ENCODE measurements around the gene SPINK9.
A peak's percentile ranks its signal among the peaks of the same experiment; 100 is the strongest.
"Not testable (repeated sequence)": the region's sequence is repeated elsewhere in the genome, so short reads cannot be mapped to it uniquely, and the experiment has no call there.

The SPINK9 gene

GRCh38 chr5:148335259-148335658, at the start of gene SPINK9:
TSS of gene SPINK9 (plus strand) at chr5:148335559. CDS start at chr5:148335614, 55 bp downstream.
- DNase-seq: no peak

- peak; percentile 72 for DNase-seq
Observed at GRCh38 chr5:148290271-148291195, 44.8 kb upstream of the SPINK9 start.

GRCh38 chr5:148297731-148298130, 37.6 kb upstream of the SPINK9 start:
- DNase-seq: peak; percentile 10

GRCh38 chr5:148306446-148306845, 28.9 kb upstream of the SPINK9 start:
- DNase-seq: no peak

- no peak for DNase-seq
Observed at GRCh38 chr5:148309019-148309418, 26.3 kb upstream of the SPINK9 start.

GRCh38 chr5:148309746-148310145, 25.6 kb upstream of the SPINK9 start:
- no peak for DNase-seq

GRCh38 chr5:148311484-148311883, 23.9 kb upstream of the SPINK9 start:
- peak; percentile 28 for DNase-seq

GRCh38 chr5:148312153-148312552, 23.2 kb upstream of the SPINK9 start, which contains the start of gene SPINK7:
TSS of gene SPINK7 (plus strand) at chr5:148312423. CDS start at chr5:148312484, 61 bp downstream.
- no peak for DNase-seq

GRCh38 chr5:148314187-148314586, 21.2 kb upstream of the SPINK9 start:
- peak; percentile 29 for DNase-seq

GRCh38 chr5:148314731-148315130, 20.6 kb upstream of the SPINK9 start:
- DNase-seq: no peak

GRCh38 chr5:148320011-148320963, 15.1 kb upstream of the SPINK9 start:
- DNase-seq: not testable (repeated sequence)

GRCh38 chr5:148333262-148333849, 2.0 kb upstream of the SPINK9 start:
- no peak for DNase-seq

GRCh38 chr5:148336704-148337435, 1.5 kb downstream of the SPINK9 start:
- peak; percentile 69 for DNase-seq

- DNase-seq: no peak
Observed at GRCh38 chr5:148342371-148343045, 7.1 kb downstream of the SPINK9 start.

- DNase-seq: peak; percentile 43
Observed at GRCh38 chr5:148343046-148343407, 7.7 kb downstream of the SPINK9 start.

- peak; percentile 82 for DNase-seq
Observed at GRCh38 chr5:148343603-148344487, 8.5 kb downstream of the SPINK9 start.

- DNase-seq: no peak
Observed at GRCh38 chr5:148347706-148348105, 12.3 kb downstream of the SPINK9 start.

- no peak for DNase-seq
Observed at GRCh38 chr5:148352696-148353095, 17.3 kb downstream of the SPINK9 start.

- DNase-seq: peak; percentile 35
Observed at GRCh38 chr5:148353634-148354033, 18.3 kb downstream of the SPINK9 start.

- DNase-seq: no peak
Observed at GRCh38 chr5:148364343-148364742, 29.0 kb downstream of the SPINK9 start.

- DNase-seq: no peak
Observed at GRCh38 chr5:148368299-148368698, 32.9 kb downstream of the SPINK9 start.
